Upper lobe of left lung (tissue), 6 donors: ENCODE results near the gene FANCC. TPM values are rescaled to one million over a fixed set of nuclear protein-coding genes. Genes with fewer than 3 reads are reported as not detected.

Experiments used
- ATAC-seq, 2 donors: fragments of 200-7000 bp; cut with Tn5 transposase; one replicate each; pipeline ENCODE4 v1.9.1; 2022; ENCODE audit warnings: mild to moderate bottlenecking in 2 of 2, moderate library complexity in 2 of 2; ENCODE audit not compliant: low FRiP score in 2 of 2
- DNase-seq, 2 donors: peaks; one replicate each; pipeline ENCODE4 v3.0.0-alpha.2; 2019 to 2020
- H3K27ac ChIP-seq, 4 donors: fragments of 200-600 bp; sonication (generic); one replicate each; pipeline ENCODE4 v1.5.1; 2016 to 2019
- H3K27me3 ChIP-seq, 4 donors: fragments of 200-600 bp; sonication (generic); one replicate each; pipeline ENCODE4 v1.5.1; 2017 to 2019
- H3K36me3 ChIP-seq, 4 donors: fragments of 200-600 bp; sonication (generic); one replicate each; pipeline ENCODE4 v1.5.1; 2016 to 2019
- H3K4me1 ChIP-seq, 4 donors: fragments of 200-600 bp; sonication (generic); one replicate each; pipeline ENCODE4 v1.5.1; 2018 to 2019
- H3K4me3 ChIP-seq, 4 donors: fragments of 200-600 bp; sonication (generic); one replicate each; pipeline ENCODE4 v1.5.1; 2017 to 2019; ENCODE audit warnings: mild to moderate bottlenecking in 2 of 4, moderate library complexity in 1 of 4
- H3K9me3 ChIP-seq, 4 donors: fragments of 200-600 bp; sonication (generic); one replicate each; pipeline ENCODE4 v1.5.1; 2018 to 2019
- EP300 ChIP-seq, 4 donors: sonication (generic); formaldehyde crosslinking; IDR thresholded peaks; one replicate each; pipeline ENCODE4 v1.5.1; 2017; ENCODE audit warnings: antibody characterized with exemption in 4 of 4, control low read depth in 2 of 4
- POLR2A ChIP-seq, 4 donors: fragments of 450-650 bp; IDR thresholded peaks; one replicate each; pipeline ENCODE4 v1.5.1; 2016 to 2017; ENCODE audit warnings: antibody characterized with exemption in 4 of 4, mild to moderate bottlenecking in 2 of 4
- POLR2AphosphoS5 ChIP-seq, 2 donors: sonication (generic); formaldehyde crosslinking; IDR thresholded peaks; one replicate each; pipeline ENCODE4 v1.5.1; 2017; ENCODE audit warnings: antibody characterized with exemption in 2 of 2
- WGBS, 2 donors: methylation state at CpG; one replicate each; pipeline ENCODE4 v1.1.5; 2017 to 2018; 5-methylcytosine and 5-hydroxymethylcytosine counted together
- total RNA-seq, 6 donors: library from RNA; depleted of rRNA in 4 of 6; stranded (reverse); fragments of >200 nt in 4 of 6; gene quantifications; one replicate each; pipeline versions ENCODE4 v1.1.0 to v1.2.1, GENCODE V29; 2016 to 2021
- TF ChIP-seq, protein P1 (sequence below), 6 experiments: fragments of 450-650 bp in 4 of 6; fragments of 200-600 bp in 2 of 6; sonication (generic) in 2 of 6; IDR thresholded peaks; one replicate each; pipeline ENCODE4 v1.5.1; 2016 to 2019; ENCODE audit warnings: antibody characterized with exemption in 6 of 6
- donor health status: DM: no; HTN: no; CAD: no; lungs with moderate emphysema.
- donor health status: DM: no; HTN: yes; CAD: no; lungs with severe emphysema.

Gene FANCC
- total RNA-seq, 6 donors from 2014 or later = 6.7 to 27.2 (median 10.8) TPM

GRCh38 chr9:95058795-95059386 lies 258.6 kb downstream of the FANCC start:
- TF ChIP-seq EP300 (IDR thresholded peaks at IDR 0.05) (no peak), POLR2A (IDR thresholded peaks at IDR 0.05) (no peak), POLR2AphosphoS5 (IDR thresholded peaks at IDR 0.05) (no peak)
- TF ChIP-seq, protein P1, sequence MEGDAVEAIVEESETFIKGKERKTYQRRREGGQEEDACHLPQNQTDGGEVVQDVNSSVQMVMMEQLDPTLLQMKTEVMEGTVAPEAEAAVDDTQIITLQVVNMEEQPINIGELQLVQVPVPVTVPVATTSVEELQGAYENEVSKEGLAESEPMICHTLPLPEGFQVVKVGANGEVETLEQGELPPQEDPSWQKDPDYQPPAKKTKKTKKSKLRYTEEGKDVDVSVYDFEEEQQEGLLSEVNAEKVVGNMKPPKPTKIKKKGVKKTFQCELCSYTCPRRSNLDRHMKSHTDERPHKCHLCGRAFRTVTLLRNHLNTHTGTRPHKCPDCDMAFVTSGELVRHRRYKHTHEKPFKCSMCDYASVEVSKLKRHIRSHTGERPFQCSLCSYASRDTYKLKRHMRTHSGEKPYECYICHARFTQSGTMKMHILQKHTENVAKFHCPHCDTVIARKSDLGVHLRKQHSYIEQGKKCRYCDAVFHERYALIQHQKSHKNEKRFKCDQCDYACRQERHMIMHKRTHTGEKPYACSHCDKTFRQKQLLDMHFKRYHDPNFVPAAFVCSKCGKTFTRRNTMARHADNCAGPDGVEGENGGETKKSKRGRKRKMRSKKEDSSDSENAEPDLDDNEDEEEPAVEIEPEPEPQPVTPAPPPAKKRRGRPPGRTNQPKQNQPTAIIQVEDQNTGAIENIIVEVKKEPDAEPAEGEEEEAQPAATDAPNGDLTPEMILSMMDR (IDR thresholded peaks at IDR 0.05) = no peak
- DNase-seq = no peak
- no peak for ATAC-seq
- Histone ChIP-seq H3K27ac (peak overlapping the region in 3 of 4 donors; percentile 39 to 59 (median 58)), H3K27me3 (no peaks in the 10 kb centered on the region), H3K4me1 (peaks cover 35 to 52% (median 46%) of the 10 kb centered on the region in 4 donors), H3K4me3 (no peak overlapping the region), H3K36me3 (peaks cover 5 to 29% (median 14%) of the 10 kb centered on the region in 4 donors), H3K9me3 (no peaks in the 10 kb centered on the region)
- whole genome bisulfite sequencing, 2 donors = 75 to 84% methylated on average over 7 of the region's 7 CpGs

GRCh38 chr9:95058121-95058785 lies 259.3 kb downstream of the FANCC start:
- 68 to 80% methylated on average over 7 of the region's 7 CpGs for WGBS, 2 donors
- Histone ChIP-seq H3K9me3 (no peaks in the 10 kb centered on the region), H3K36me3 (peaks cover 5 to 23% (median 8%) of the 10 kb centered on the region in 4 donors), H3K27me3 (no peaks in the 10 kb centered on the region), H3K4me3 (no peak overlapping the region), H3K4me1 (peaks cover 35 to 53% (median 48%) of the 10 kb centered on the region in 4 donors), H3K27ac (peak overlapping the region; percentile 39 to 67 (median 58))
- ATAC-seq (no peak), DNase-seq (no peak)
- TF ChIP-seq POLR2AphosphoS5 (IDR thresholded peaks at IDR 0.05) (no peak), POLR2A (IDR thresholded peaks at IDR 0.05) (no peak), EP300 (IDR thresholded peaks at IDR 0.05) (no peak)
- TF ChIP-seq, protein P1 (IDR thresholded peaks at IDR 0.05) = no peak

- Histone ChIP-seq H3K36me3 (peaks cover 0 to 11% (median 0%) of the 10 kb centered on the region in 4 donors), H3K27ac (peak overlapping the region in 3 of 4 donors; percentile 67 to 81 (median 72)), H3K27me3 (no peaks in the 10 kb centered on the region), H3K4me3 (peak overlapping the region in 2 of 4 donors; percentile 5 to 30), H3K4me1 (peaks cover 35 to 52% (median 48%) of the 10 kb centered on the region in 4 donors), H3K9me3 (no peaks in the 10 kb centered on the region)
- 28 to 40% methylated on average over 10 of the region's 10 CpGs for WGBS, 2 donors
- ATAC-seq (no peak), DNase-seq (peak in 1 of 2 donors; percentile 37)
- TF ChIP-seq, protein P1 (IDR thresholded peaks at IDR 0.05) = no peak
- TF ChIP-seq EP300 (IDR thresholded peaks at IDR 0.05) = no peak
- no peak for TF ChIP-seq POLR2AphosphoS5 (IDR thresholded peaks at IDR 0.05)
- no peak for TF ChIP-seq POLR2A (IDR thresholded peaks at IDR 0.05)
Measured at GRCh38 chr9:95057101-95057500, 260.4 kb downstream of the FANCC start.

- Histone ChIP-seq H3K27me3 (no peaks in the 10 kb centered on the region), H3K4me1 (peaks cover 35 to 59% (median 47%) of the 10 kb centered on the region in 4 donors), H3K36me3 (peaks cover 0 to 2% (median 0%) of the 10 kb centered on the region in 4 donors), H3K4me3 (peak overlapping the region in 3 of 4 donors; percentile 5 to 30 (median 14)), H3K9me3 (no peaks in the 10 kb centered on the region), H3K27ac (peak overlapping the region; percentile 3 to 85 (median 76))
- ATAC-seq (peak; percentile 14 to 28), DNase-seq (peak in 1 of 2 donors; percentile 41)
- WGBS, 2 donors = 47 to 52% methylated on average over 12 to 15 of the region's 15 CpGs
- TF ChIP-seq POLR2AphosphoS5 (IDR thresholded peaks at IDR 0.05) (no peak), POLR2A (IDR thresholded peaks at IDR 0.05) (no peak), EP300 (IDR thresholded peaks at IDR 0.05) (no peak)
- TF ChIP-seq, protein P1 (IDR thresholded peaks at IDR 0.05) = no peak
Measured at GRCh38 chr9:95055851-95056551, 261.5 kb downstream of the FANCC start.
